DND-41 (cell line): ENCODE measurements around the gene SLC24A3.

ENCODE experiments used
- ATAC-seq: fragments of 200-7000 bp; cut with Tn5 transposase; 3 replicates; pipeline ENCODE4 v1.9.1; 2021; ENCODE audit warnings: low read depth; ENCODE audit not compliant: insufficient read depth
- DNase-seq: peaks from one replicate; pipeline ENCODE4 v3.0.0-alpha.2; 2020
- H2AFZ ChIP-seq: 2 replicates; pipeline ENCODE4 v1.6.0; 2012; ENCODE audit warnings: low read depth, low read length
- H3K27ac ChIP-seq: 2 replicates; pipeline ENCODE4 v1.5.1; 2012; ENCODE audit warnings: low read length, inconsistent platforms
- H3K27me3 ChIP-seq: fragments of 200-600 bp; sonication (generic); 2 replicates; pipeline ENCODE4 v1.6.0; 2012; ENCODE audit warnings: low read length, mild to moderate bottlenecking, inconsistent platforms; ENCODE audit not compliant: insufficient read depth, poor library complexity
- H3K36me3 ChIP-seq: 2 replicates; pipeline ENCODE4 v1.5.1; 2012; ENCODE audit warnings: low read length, inconsistent platforms; ENCODE audit not compliant: insufficient read depth
- H3K4me1 ChIP-seq: 2 replicates; pipeline ENCODE4 v1.5.1; 2012; ENCODE audit warnings: mild to moderate bottlenecking, low read length; ENCODE audit not compliant: insufficient read depth
- H3K4me2 ChIP-seq: 2 replicates; pipeline ENCODE4 v1.6.0; 2012; ENCODE audit warnings: mild to moderate bottlenecking, moderate library complexity, low read length, inconsistent platforms; ENCODE audit not compliant: insufficient read depth
- H3K4me3 ChIP-seq, 2 experiments: fragments of 200-600 bp in 1 of 2; shearing (Covaris generic) in 1 of 2; 2 replicates each; pipeline ENCODE4 v1.5.1; 2012 to 2016; ENCODE audit warnings: inconsistent platforms in 2 of 2, low read length in 2 of 2, mild to moderate bottlenecking in 2 of 2, low read depth in 1 of 2, moderate library complexity in 1 of 2
- H3K79me2 ChIP-seq: 2 replicates; pipeline ENCODE4 v1.6.0; 2012; ENCODE audit warnings: low read length, inconsistent platforms; ENCODE audit not compliant: insufficient read depth
- H3K9ac ChIP-seq: 2 replicates; pipeline ENCODE4 v1.6.0; 2012; ENCODE audit warnings: low read depth, mild to moderate bottlenecking, inconsistent platforms, low read length, moderate library complexity
- H3K9me3 ChIP-seq: 2 replicates; pipeline ENCODE4 v1.5.1; 2012; ENCODE audit warnings: low read length, moderate library complexity, mild to moderate bottlenecking, inconsistent platforms; ENCODE audit not compliant: insufficient read depth, severe bottlenecking
- H4K20me1 ChIP-seq: 2 replicates; pipeline ENCODE4 v1.6.0; 2012; ENCODE audit warnings: low read length; ENCODE audit not compliant: insufficient read depth
- CTCF ChIP-seq: IDR thresholded peaks from 2 replicates; pipeline ENCODE4 v1.5.1; 2012; ENCODE audit warnings: borderline replicate concordance, low read length, moderate library complexity, mild to moderate bottlenecking; ENCODE audit not compliant: poor library complexity, severe bottlenecking; ENCODE audit errors: extremely low read depth
- EZH2 ChIP-seq: IDR thresholded peaks from 3 replicates; pipeline ENCODE4 v1.6.1; 2012; ENCODE audit warnings: borderline replicate concordance, low read depth, mild to moderate bottlenecking, moderate library complexity, low read length, inconsistent platforms; ENCODE audit not compliant: severe bottlenecking

Gene SLC24A3

GRCh38 chr20:19430641-19431315, 218.3 kb downstream of the SLC24A3 start:
- Histone ChIP-seq H3K79me2 (no peaks in the 10 kb centered on the region), H3K27ac (no peak overlapping the region), H3K9ac (no peak overlapping the region), H3K4me1 (no peaks in the 10 kb centered on the region), H3K27me3 (no peaks in the 10 kb centered on the region), H3K4me3 (no peak overlapping the region), H3K36me3 (no peaks in the 10 kb centered on the region), H2AFZ (no peak overlapping the region), H3K4me2 (no peak overlapping the region), H4K20me1 (no peaks in the 10 kb centered on the region), H3K9me3 (no peaks in the 10 kb centered on the region)
- ATAC-seq, result no peak
- TF ChIP-seq CTCF, result no peak
- TF ChIP-seq EZH2, result no peak
- DNase-seq, result no peak

GRCh38 chr20:19431316-19431700, 218.9 kb downstream of the SLC24A3 start:
- ATAC-seq, result no peak
- H3K79me2 ChIP-seq, result no peaks in the 10 kb centered on the region
- H3K4me2 ChIP-seq, result no peak overlapping the region
- no peaks in the 10 kb centered on the region for H4K20me1 ChIP-seq
- no peaks in the 10 kb centered on the region for H3K36me3 ChIP-seq
- H3K27me3 ChIP-seq, result no peaks in the 10 kb centered on the region
- no peak for DNase-seq
- no peak overlapping the region for H3K9ac ChIP-seq
- H3K27ac ChIP-seq, result no peak overlapping the region
- no peak overlapping the region for H3K4me3 ChIP-seq
- H3K9me3 ChIP-seq, result no peaks in the 10 kb centered on the region
- no peak for TF ChIP-seq EZH2
- no peak for TF ChIP-seq CTCF
- H3K4me1 ChIP-seq, result no peaks in the 10 kb centered on the region
- no peak overlapping the region for H2AFZ ChIP-seq

GRCh38 chr20:19431906-19432305, 219.5 kb downstream of the SLC24A3 start:
- Histone ChIP-seq H3K9ac (no peak overlapping the region), H3K36me3 (no peaks in the 10 kb centered on the region), H3K4me2 (no peak overlapping the region), H3K79me2 (no peaks in the 10 kb centered on the region), H4K20me1 (no peaks in the 10 kb centered on the region), H3K27me3 (no peaks in the 10 kb centered on the region), H3K4me3 (no peak overlapping the region), H2AFZ (no peak overlapping the region), H3K27ac (no peak overlapping the region), H3K9me3 (no peaks in the 10 kb centered on the region), H3K4me1 (no peaks in the 10 kb centered on the region)
- no peak for ATAC-seq
- DNase-seq, result no peak
- TF ChIP-seq EZH2 (no peak), CTCF (no peak)
